ENCODE results near the gene EXOSC3. TPM values are rescaled to one million over a fixed set of nuclear protein-coding genes. Genes with fewer than 3 reads are reported as not detected.

EXOSC3 gene
- polyA plus RNA-seq, 1 donor (not counting 4 experiments of a cell fraction or from before 2014, with no cell fraction given) = 48.8 TPM

DNA sequence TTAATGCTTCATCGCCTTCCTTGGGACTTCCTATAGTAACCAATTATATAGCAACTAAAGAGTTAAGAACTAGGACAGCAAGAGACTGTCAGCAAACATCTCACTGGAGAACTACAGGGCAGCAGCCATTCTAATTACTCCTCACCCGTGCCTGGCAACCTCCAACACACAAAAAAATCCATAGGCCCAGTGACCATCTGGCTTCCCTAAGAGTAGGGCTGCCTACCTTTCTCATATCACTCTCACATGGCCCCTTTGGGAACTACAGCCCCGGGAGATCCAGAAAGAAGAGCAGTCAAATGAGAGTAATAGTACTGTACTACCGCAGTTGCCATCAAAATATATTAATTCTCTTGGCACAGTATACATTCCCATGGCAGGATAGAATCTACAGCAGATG lies 21.4 kb upstream of the EXOSC3 start:
- H2AFZ ChIP-seq (ENCODE audit: control insufficient read depth, low read length) = no peak overlapping the region
- no peak overlapping the region for H3K4me2 ChIP-seq (ENCODE audit: control insufficient read depth, extremely low read depth, insufficient read depth, low read depth, low read length)
- H3K4me1 ChIP-seq (ENCODE audit: control insufficient read depth, extremely low read depth, insufficient read depth, low read length) = peaks cover 10% of the 10 kb centered on the region
- peaks cover 0 to 1% of the 10 kb centered on the region in 2 experiments for H3K36me3 ChIP-seq (ENCODE audit: control insufficient read depth in 2 of 2, extremely low read depth in 1 of 2, insufficient read depth in 2 of 2, low read length in 2 of 2)
- DNase-seq (ENCODE audit: low read depth, low spot score) (no peak), FAIRE-seq (no peak)
- no peak overlapping the region for H3K27ac ChIP-seq (ENCODE audit: control insufficient read depth, insufficient read depth, low read length)
- no peak overlapping the region for H3K9ac ChIP-seq (ENCODE audit: control insufficient read depth, extremely low read depth, insufficient read depth, low read length)
- dilution Hi-C loops (cut with MboI; ENCODE audit: extremely low pct_ligation_motif_present, low sequenced_read_pairs) = no loop called here
- TF ChIP-seq EZH2 (IDR thresholded peaks at IDR 0.05; ENCODE audit: low read length) = no peak
- no peak for TF ChIP-seq CTCF (optimal IDR thresholded peaks at IDR 0.05 in 1 of 3, IDR thresholded peaks at IDR 0.05 in 1 of 3, conservative IDR thresholded peaks at IDR 0.05 in 1 of 3; ENCODE audit: extremely low read depth in 1 of 3, insufficient read depth in 2 of 3, low read length in 3 of 3)
- no peaks in the 10 kb centered on the region for H3K27me3 ChIP-seq (ENCODE audit: control insufficient read depth, extremely low read depth, insufficient read depth, low read length)
- H3K9me1 ChIP-seq (ENCODE audit: control insufficient read depth, extremely low read depth, insufficient read depth, low read length) = no peaks in the 10 kb centered on the region
- no peaks in the 10 kb centered on the region for H3K9me3 ChIP-seq (ENCODE audit: control insufficient read depth, low read depth, low read length)
- H3K79me2 ChIP-seq (ENCODE audit: control insufficient read depth, insufficient read depth, low read length) = peaks cover 72% of the 10 kb centered on the region
- no peak overlapping the region for H3K4me3 ChIP-seq (ENCODE audit: control insufficient read depth in 2 of 3, extremely low read depth in 1 of 3, insufficient read depth in 2 of 3, low read depth in 1 of 3, low read length in 3 of 3)
- peaks cover 4% of the 10 kb centered on the region for H4K20me1 ChIP-seq (ENCODE audit: control insufficient read depth, extremely low read depth, insufficient read depth, low read length)

GRCh38 chr9:37801959-37802711 lies 17.3 kb upstream of the EXOSC3 start:
- DNase-seq (ENCODE audit: low read depth, low spot score) = no peak

More at GRCh38 chr9:37801959-37802711, 17.3 kb upstream of the EXOSC3 start:
- H3K36me3 ChIP-seq (ENCODE audit: control insufficient read depth in 2 of 2, extremely low read depth in 1 of 2, insufficient read depth in 2 of 2, low read length in 2 of 2) = peaks cover 0 to 1% of the 10 kb centered on the region in 2 experiments
- peaks cover 61% of the 10 kb centered on the region for H3K79me2 ChIP-seq (ENCODE audit: control insufficient read depth, insufficient read depth, low read length)
- H3K27me3 ChIP-seq (ENCODE audit: control insufficient read depth, extremely low read depth, insufficient read depth, low read length) = no peaks in the 10 kb centered on the region
- H3K4me2 ChIP-seq (ENCODE audit: control insufficient read depth, extremely low read depth, insufficient read depth, low read depth, low read length) = peak overlapping the region; percentile 94
- TF ChIP-seq EZH2 (IDR thresholded peaks at IDR 0.05; ENCODE audit: low read length) (no peak), CTCF (optimal IDR thresholded peaks at IDR 0.05 in 1 of 3, IDR thresholded peaks at IDR 0.05 in 1 of 3, conservative IDR thresholded peaks at IDR 0.05 in 1 of 3; ENCODE audit: extremely low read depth in 1 of 3, insufficient read depth in 2 of 3, low read length in 3 of 3) (no peak)
- dilution Hi-C loops (cut with MboI; ENCODE audit: extremely low pct_ligation_motif_present, low sequenced_read_pairs) = no loop called here
- no peak overlapping the region for H2AFZ ChIP-seq (ENCODE audit: control insufficient read depth, low read length)
- no peaks in the 10 kb centered on the region for H3K9me3 ChIP-seq (ENCODE audit: control insufficient read depth, low read depth, low read length)
- peak overlapping the region; percentile 93 to 95 (median 95) for H3K4me3 ChIP-seq (ENCODE audit: control insufficient read depth in 2 of 3, extremely low read depth in 1 of 3, insufficient read depth in 2 of 3, low read depth in 1 of 3, low read length in 3 of 3)
- H3K27ac ChIP-seq (ENCODE audit: control insufficient read depth, insufficient read depth, low read length) = peak overlapping the region; percentile 79
- H3K4me1 ChIP-seq (ENCODE audit: control insufficient read depth, extremely low read depth, insufficient read depth, low read length) = peaks cover 14% of the 10 kb centered on the region
- H4K20me1 ChIP-seq (ENCODE audit: control insufficient read depth, extremely low read depth, insufficient read depth, low read length) = peaks cover 4% of the 10 kb centered on the region
- no peak for FAIRE-seq
- H3K9ac ChIP-seq (ENCODE audit: control insufficient read depth, extremely low read depth, insufficient read depth, low read length) = peak overlapping the region; percentile 90
- H3K9me1 ChIP-seq (ENCODE audit: control insufficient read depth, extremely low read depth, insufficient read depth, low read length) = no peaks in the 10 kb centered on the region

All from keratinocyte (primary cell).